Right atrium auricular region (tissue), 2 donors: ENCODE data around the gene LARP1B. TPM values are rescaled to one million over a fixed set of nuclear protein-coding genes. Genes with fewer than 3 reads are reported as not detected.

Experiments
- DNase-seq: peaks from one replicate; pipeline ENCODE4 v3.0.0-alpha.2; 2019; ENCODE audit warnings: low spot score
- H3K27ac ChIP-seq, 2 donors: fragments of 200-600 bp; sonication (generic); 1 replicate in 1 of 2; 2 replicates in 1 of 2; pipeline ENCODE4 v1.5.1; 2016 to 2019
- H3K27me3 ChIP-seq, 2 donors: fragments of 200-600 bp; sonication (generic); one replicate each; pipeline versions ENCODE4 v1.5.1 to v1.6.0; 2017 to 2019
- H3K36me3 ChIP-seq: fragments of 200-600 bp; sonication (generic); one replicate; pipeline ENCODE4 v1.5.1; 2016
- H3K4me1 ChIP-seq, 2 donors: fragments of 200-600 bp; sonication (generic); one replicate each; pipeline versions ENCODE4 v1.5.1 to v1.6.0; 2017 to 2019
- H3K4me3 ChIP-seq, 2 donors: fragments of 200-600 bp; sonication (generic); 1 replicate in 1 of 2; 2 replicates in 1 of 2; pipeline ENCODE4 v1.5.1; 2017 to 2019; ENCODE audit warnings: mild to moderate bottlenecking in 1 of 2, moderate library complexity in 1 of 2
- H3K9me3 ChIP-seq, 2 donors: fragments of 200-600 bp; sonication (generic); one replicate each; pipeline ENCODE4 v1.5.1; 2019
- total RNA-seq, 2 donors: library from RNA; depleted of rRNA; stranded (reverse); fragments of >200 nt; gene quantifications; one replicate each; pipeline ENCODE4 v1.1.0, GENCODE V29; 2016
- TF ChIP-seq, protein P1 (sequence below), 2 donors: fragments of 200-600 bp; sonication (generic); IDR thresholded peaks; one replicate each; pipeline ENCODE4 v1.5.1; 2019; ENCODE audit warnings: antibody characterized with exemption in 2 of 2

The LARP1B gene
- total RNA-seq, 2 donors from 2014 or later = 11.8 to 13.5 TPM

DNA sequence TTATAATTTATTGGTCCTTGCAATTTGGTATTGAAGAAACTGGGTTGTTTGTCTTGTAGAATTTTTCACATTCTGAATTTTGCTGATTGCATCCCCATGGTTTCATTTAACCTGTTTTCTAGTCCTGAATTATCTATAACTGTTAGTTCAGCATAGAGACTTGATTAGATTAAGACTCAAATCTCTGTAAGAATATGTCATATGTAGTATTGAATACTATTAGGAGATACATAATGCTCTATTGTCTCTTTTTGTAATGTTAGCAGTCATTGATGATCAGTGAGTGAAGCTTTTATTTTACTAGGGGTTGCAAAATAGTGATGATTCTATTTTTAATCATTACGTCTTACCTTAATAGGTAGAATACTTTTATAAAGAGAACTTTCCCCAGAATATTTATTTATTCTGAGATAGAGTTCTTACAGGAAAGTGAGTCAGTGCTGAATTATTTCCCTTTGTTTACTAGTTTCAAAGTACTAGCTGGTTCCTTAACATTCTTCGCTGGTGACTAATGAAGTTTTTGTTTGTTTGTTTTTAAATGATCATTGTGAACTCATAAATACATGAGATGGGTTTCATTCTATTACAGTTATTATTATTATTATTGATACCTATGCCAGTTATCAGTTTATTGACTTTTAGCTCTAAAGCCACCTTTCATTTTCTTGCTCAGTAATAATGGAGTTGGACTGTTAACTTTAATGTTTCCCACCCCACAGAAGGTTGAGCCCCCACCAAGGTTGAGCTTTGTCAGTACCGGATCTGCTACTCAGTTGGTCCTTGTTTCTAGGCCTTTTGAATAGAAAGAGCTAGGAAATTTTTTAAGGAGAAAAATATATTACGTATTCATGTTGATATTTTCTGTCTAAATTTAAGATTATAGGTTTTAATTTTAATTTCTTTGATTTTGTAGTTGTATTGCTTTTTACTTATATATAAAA, 102.3 kb downstream of the LARP1B start:
- Histone ChIP-seq H3K4me1 (no peaks in the 10 kb centered on the region), H3K27ac (no peak overlapping the region), H3K36me3 (no peaks in the 10 kb centered on the region), H3K9me3 (no peaks in the 10 kb centered on the region), H3K4me3 (no peak overlapping the region), H3K27me3 (no peaks in the 10 kb centered on the region)
- no peak for DNase-seq
- TF ChIP-seq, protein P1, sequence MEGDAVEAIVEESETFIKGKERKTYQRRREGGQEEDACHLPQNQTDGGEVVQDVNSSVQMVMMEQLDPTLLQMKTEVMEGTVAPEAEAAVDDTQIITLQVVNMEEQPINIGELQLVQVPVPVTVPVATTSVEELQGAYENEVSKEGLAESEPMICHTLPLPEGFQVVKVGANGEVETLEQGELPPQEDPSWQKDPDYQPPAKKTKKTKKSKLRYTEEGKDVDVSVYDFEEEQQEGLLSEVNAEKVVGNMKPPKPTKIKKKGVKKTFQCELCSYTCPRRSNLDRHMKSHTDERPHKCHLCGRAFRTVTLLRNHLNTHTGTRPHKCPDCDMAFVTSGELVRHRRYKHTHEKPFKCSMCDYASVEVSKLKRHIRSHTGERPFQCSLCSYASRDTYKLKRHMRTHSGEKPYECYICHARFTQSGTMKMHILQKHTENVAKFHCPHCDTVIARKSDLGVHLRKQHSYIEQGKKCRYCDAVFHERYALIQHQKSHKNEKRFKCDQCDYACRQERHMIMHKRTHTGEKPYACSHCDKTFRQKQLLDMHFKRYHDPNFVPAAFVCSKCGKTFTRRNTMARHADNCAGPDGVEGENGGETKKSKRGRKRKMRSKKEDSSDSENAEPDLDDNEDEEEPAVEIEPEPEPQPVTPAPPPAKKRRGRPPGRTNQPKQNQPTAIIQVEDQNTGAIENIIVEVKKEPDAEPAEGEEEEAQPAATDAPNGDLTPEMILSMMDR (IDR thresholded peaks at IDR 0.05) = no peak

DNA sequence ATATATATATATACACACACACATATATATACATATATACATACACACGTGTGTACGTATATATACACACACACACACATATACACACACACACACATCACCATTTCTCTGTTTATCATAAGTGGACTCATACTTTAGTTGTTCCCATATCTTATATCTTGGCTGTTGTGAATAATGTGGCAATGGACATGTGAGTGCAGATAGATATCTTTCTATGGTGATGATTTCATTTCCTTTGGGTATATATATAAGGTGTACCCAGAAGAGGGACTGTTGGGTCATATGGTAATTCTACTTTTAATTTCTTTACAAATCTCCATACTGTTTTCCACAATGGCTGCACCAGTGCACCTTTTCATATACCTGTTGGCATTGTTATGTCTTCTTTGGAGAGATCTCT, 105.9 kb downstream of the LARP1B start:
- TF ChIP-seq, protein P1 (IDR thresholded peaks at IDR 0.05) = no peak
- Histone ChIP-seq H3K9me3 (no peaks in the 10 kb centered on the region), H3K27ac (no peak overlapping the region), H3K4me3 (no peak overlapping the region), H3K36me3 (no peaks in the 10 kb centered on the region), H3K4me1 (no peaks in the 10 kb centered on the region), H3K27me3 (no peaks in the 10 kb centered on the region)
- no peak for DNase-seq

DNA sequence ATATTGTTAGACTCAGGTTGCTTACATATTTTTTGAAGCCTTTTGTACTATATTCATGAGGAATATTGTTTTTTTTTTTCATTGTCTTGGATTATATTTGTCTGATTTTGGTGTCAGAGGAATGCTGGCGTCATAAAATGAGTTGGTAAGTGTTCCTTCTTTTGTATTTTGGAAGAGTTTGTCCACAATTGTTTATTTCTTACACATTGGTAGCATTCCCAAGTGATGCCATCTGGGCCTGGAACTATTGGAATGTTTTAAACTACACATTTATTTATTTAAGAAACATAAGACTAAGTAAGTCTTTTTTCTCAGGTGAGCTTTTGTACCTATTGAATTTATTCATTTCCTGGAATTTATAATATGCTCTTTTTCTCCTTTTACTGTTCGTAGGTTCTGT, 107.6 kb downstream of the LARP1B start:
- H3K9me3 ChIP-seq = no peaks in the 10 kb centered on the region

DNA sequence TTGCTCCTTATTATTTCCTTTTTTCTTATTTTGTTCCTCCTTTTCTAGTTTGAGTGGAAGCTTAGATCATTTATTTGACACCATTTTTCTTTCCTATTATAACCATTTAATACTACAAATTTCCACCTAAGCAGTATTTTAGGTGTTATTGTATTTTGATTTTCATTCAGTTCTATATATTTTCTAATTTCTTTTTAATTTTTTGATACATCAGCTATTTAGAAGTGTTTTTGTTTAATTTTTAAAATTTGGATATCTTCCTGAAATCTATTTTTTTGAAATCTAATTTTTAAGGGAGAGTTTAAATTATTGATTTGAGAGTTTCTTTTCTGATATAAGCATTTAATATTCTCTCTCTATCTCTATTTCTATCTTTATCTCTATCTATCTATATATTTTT, 108.1 kb downstream of the LARP1B start:
- Histone ChIP-seq H3K27ac (no peak overlapping the region), H3K9me3 (no peaks in the 10 kb centered on the region), H3K27me3 (no peaks in the 10 kb centered on the region), H3K4me3 (no peak overlapping the region), H3K4me1 (no peaks in the 10 kb centered on the region), H3K36me3 (no peaks in the 10 kb centered on the region)
- TF ChIP-seq, protein P1 (IDR thresholded peaks at IDR 0.05) = no peak
- no peak for DNase-seq

More for the DNA sequence above, 107.6 kb downstream of the LARP1B start:
- H3K27me3 ChIP-seq = no peaks in the 10 kb centered on the region
- no peaks in the 10 kb centered on the region for H3K36me3 ChIP-seq
- no peak overlapping the region for H3K27ac ChIP-seq
- TF ChIP-seq, protein P1 (IDR thresholded peaks at IDR 0.05) = no peak
- DNase-seq = no peak
- H3K4me3 ChIP-seq = no peak overlapping the region
- H3K4me1 ChIP-seq = no peaks in the 10 kb centered on the region

DNA sequence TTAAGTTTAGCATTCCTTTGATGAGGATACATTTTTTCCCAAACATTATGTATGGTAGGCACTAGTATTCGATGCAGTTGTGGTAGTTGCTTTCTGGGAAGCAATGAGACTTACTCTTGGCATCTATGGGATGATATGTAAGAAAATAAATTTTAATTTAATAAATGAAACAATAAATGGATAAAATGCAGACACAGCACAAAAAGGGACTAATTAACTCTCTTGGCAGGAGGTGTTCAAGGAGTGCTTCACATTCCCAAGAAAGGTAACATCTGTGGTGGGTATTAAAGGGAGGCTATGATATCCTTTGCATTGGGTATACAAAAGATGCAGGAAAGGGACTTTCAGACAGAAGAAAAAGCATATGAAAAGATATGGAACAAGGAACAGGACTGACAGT, 115.5 kb downstream of the LARP1B start:
- Histone ChIP-seq H3K4me1 (no peaks in the 10 kb centered on the region), H3K4me3 (no peak overlapping the region), H3K27ac (no peak overlapping the region), H3K9me3 (no peaks in the 10 kb centered on the region), H3K36me3 (no peaks in the 10 kb centered on the region), H3K27me3 (no peaks in the 10 kb centered on the region)
- TF ChIP-seq, protein P1 (IDR thresholded peaks at IDR 0.05) = no peak
- no peak for DNase-seq
